Keratinocyte (primary cell): ENCODE results near the gene NRN1L. TPM values are rescaled to one million over a fixed set of nuclear protein-coding genes. Genes with fewer than 3 reads are reported as not detected.
A peak's percentile ranks its signal among the peaks of the same experiment; 100 is the strongest.

Experiments
- DNase-seq: peaks from one replicate; pipeline ENCODE4 v3.0.0-alpha.2; 2011; ENCODE audit warnings: low read depth, missing footprints, low spot score
- FAIRE-seq: peaks from 2 replicates; lab custom pipeline; 2011; peaks lifted over from hg19 to GRCh38; lab: Jason Lieb, UNC
- H2AFZ ChIP-seq: 2 replicates; pipeline ENCODE4 v1.6.0; 2012; ENCODE audit warnings: low read length, control low read depth, inconsistent platforms; ENCODE audit not compliant: control insufficient read depth
- H3K27ac ChIP-seq: 2 replicates; pipeline ENCODE4 v1.5.1; 2011; ENCODE audit warnings: low read length; ENCODE audit not compliant: control insufficient read depth, insufficient read depth
- H3K27me3 ChIP-seq: 3 replicates; pipeline ENCODE4 v1.6.0; 2011; ENCODE audit warnings: low read length; ENCODE audit not compliant: control insufficient read depth, insufficient read depth; ENCODE audit errors: extremely low read depth
- H3K36me3 ChIP-seq, 2 experiments: 2 replicates in 1 of 2; 3 replicates in 1 of 2; pipeline ENCODE4 v1.5.1; 2011; ENCODE audit warnings: low read length in 2 of 2, mild to moderate bottlenecking in 1 of 2; ENCODE audit not compliant: control insufficient read depth in 2 of 2, insufficient read depth in 2 of 2; ENCODE audit errors: extremely low read depth in 1 of 2
- H3K4me1 ChIP-seq: 3 replicates; pipeline ENCODE4 v1.5.1; 2011; ENCODE audit warnings: low read length; ENCODE audit not compliant: control insufficient read depth, insufficient read depth; ENCODE audit errors: extremely low read depth
- H3K4me2 ChIP-seq: 3 replicates; pipeline ENCODE4 v1.6.0; 2011; ENCODE audit warnings: low read depth, low read length; ENCODE audit not compliant: control insufficient read depth, insufficient read depth; ENCODE audit errors: extremely low read depth
- H3K4me3 ChIP-seq, 3 experiments: fragments of 200-600 bp in 1 of 3; sonication (generic) in 1 of 3; 2 replicates in 2 of 3; 3 replicates in 1 of 3; pipeline ENCODE4 v1.5.1; 2011 to 2016; ENCODE audit warnings: low read length in 3 of 3, mild to moderate bottlenecking in 3 of 3, control low read depth in 2 of 3, inconsistent platforms in 1 of 3, low read depth in 1 of 3, mixed read lengths in 1 of 3, mixed run types in 1 of 3, moderate library complexity in 1 of 3; ENCODE audit not compliant: control insufficient read depth in 2 of 3, insufficient read depth in 2 of 3; ENCODE audit errors: extremely low read depth in 1 of 3
- H3K79me2 ChIP-seq: 2 replicates; pipeline ENCODE4 v1.6.0; 2012; ENCODE audit warnings: low read length; ENCODE audit not compliant: control insufficient read depth, insufficient read depth
- H3K9ac ChIP-seq: 3 replicates; pipeline ENCODE4 v1.6.0; 2011; ENCODE audit warnings: low read length; ENCODE audit not compliant: control insufficient read depth, insufficient read depth; ENCODE audit errors: extremely low read depth
- H3K9me1 ChIP-seq: 3 replicates; pipeline ENCODE4 v1.6.0; 2011; ENCODE audit warnings: low read length; ENCODE audit not compliant: control insufficient read depth, insufficient read depth; ENCODE audit errors: extremely low read depth
- H3K9me3 ChIP-seq: 2 replicates; pipeline ENCODE4 v1.5.1; 2012; ENCODE audit warnings: low read depth, low read length; ENCODE audit not compliant: control insufficient read depth
- H4K20me1 ChIP-seq: 3 replicates; pipeline ENCODE4 v1.6.0; 2011; ENCODE audit warnings: low read length; ENCODE audit not compliant: control insufficient read depth, insufficient read depth; ENCODE audit errors: extremely low read depth
- CTCF ChIP-seq, 3 experiments: IDR thresholded peaks in 1 of 3; conservative IDR thresholded peaks in 1 of 3; optimal IDR thresholded peaks in 1 of 3; 2 replicates in 2 of 3; 3 replicates in 1 of 3; pipeline versions ENCODE3 to v1.5.1; 2011; ENCODE audit warnings: low read length in 3 of 3, mild to moderate bottlenecking in 3 of 3, moderate library complexity in 2 of 3, control low read depth in 1 of 3, inconsistent platforms in 1 of 3; ENCODE audit not compliant: insufficient read depth in 2 of 3; ENCODE audit errors: extremely low read depth in 1 of 3
- EZH2 ChIP-seq: IDR thresholded peaks from one replicate; pipeline ENCODE4 v1.6.1; 2012; ENCODE audit warnings: inconsistent platforms, mild to moderate bottlenecking, low read length, moderate library complexity
- dilution Hi-C: fragments of 300-500 bp; cut with MboI; formaldehyde crosslinking; loops from one replicate; pipeline ENCODE4 v1.7.0; 2020; ENCODE audit warnings: low sequenced_read_pairs; ENCODE audit not compliant: extremely low pct_ligation_motif_present
- polyA plus RNA-seq, 5 experiments: library from polyadenylated mRNA; depleted of rRNA in 3 of 5; stranded (reverse) in 3 of 5; stranded (forward) in 1 of 5; unstranded in 1 of 5; fragments of >200 nt; gene quantifications; 1 replicate in 1 of 5; 2 replicates in 3 of 5; 3 replicates in 1 of 5; pipeline versions ENCODE4 v1.2.1 to v1.2.3, GENCODE V29; 2011 to 2012; ENCODE audit warnings: missing spikeins in 2 of 5, low read depth in 1 of 5, low replicate concordance in 1 of 5

NRN1L gene
- polyA plus RNA-seq, 1 donor (not counting 4 experiments of a cell fraction or from before 2014, with no cell fraction given), result not detected

- Histone ChIP-seq H3K4me2 (no peak overlapping the region), H2AFZ (no peak overlapping the region), H3K9me1 (no peaks in the 10 kb centered on the region), H3K27ac (no peak overlapping the region), H3K9ac (no peak overlapping the region), H3K27me3 (no peaks in the 10 kb centered on the region), H3K9me3 (no peaks in the 10 kb centered on the region), H3K79me2 (no peaks in the 10 kb centered on the region), H4K20me1 (peaks cover 8% of the 10 kb centered on the region), H3K4me1 (peaks cover 11% of the 10 kb centered on the region), H3K4me3 (no peak overlapping the region), H3K36me3 (peaks cover 20 to 21% of the 10 kb centered on the region in 2 experiments)
- TF ChIP-seq CTCF (optimal IDR thresholded peaks at IDR 0.05 in 1 of 3, IDR thresholded peaks at IDR 0.05 in 1 of 3, conservative IDR thresholded peaks at IDR 0.05 in 1 of 3; ENCODE audit: extremely low read depth in 1 of 3, insufficient read depth in 2 of 3, low read length in 3 of 3) (no peak), EZH2 (no peak)
- dilution Hi-C loops, result no loop called here
- DNase-seq, result no peak
- no peak for FAIRE-seq
These were observed 43.5 kb downstream of the NRN1L start for GRCh38 chr16:67928147-67928546.

GRCh38 chr16:67928561-67929364 lies 44.1 kb downstream of the NRN1L start:
- peaks cover 3% of the 10 kb centered on the region for H4K20me1 ChIP-seq
- H3K4me1 ChIP-seq, result peaks cover 10% of the 10 kb centered on the region
- H3K4me2 ChIP-seq, result no peak overlapping the region
- H3K4me3 ChIP-seq, result no peak overlapping the region
- FAIRE-seq (peak; percentile 52), DNase-seq (no peak)
- H3K9ac ChIP-seq, result no peak overlapping the region
- no peak overlapping the region for H2AFZ ChIP-seq
- no peaks in the 10 kb centered on the region for H3K79me2 ChIP-seq
- H3K9me3 ChIP-seq, result no peaks in the 10 kb centered on the region
- H3K36me3 ChIP-seq, result peaks cover 20 to 21% of the 10 kb centered on the region in 2 experiments
- no peaks in the 10 kb centered on the region for H3K27me3 ChIP-seq
- no peak overlapping the region for H3K27ac ChIP-seq
- peak; percentile 91 to 100 (median 96) for TF ChIP-seq CTCF (optimal IDR thresholded peaks at IDR 0.05 in 1 of 3, IDR thresholded peaks at IDR 0.05 in 1 of 3, conservative IDR thresholded peaks at IDR 0.05 in 1 of 3; ENCODE audit: extremely low read depth in 1 of 3, insufficient read depth in 2 of 3, low read length in 3 of 3)
- TF ChIP-seq EZH2, result no peak
- H3K9me1 ChIP-seq, result no peaks in the 10 kb centered on the region
- dilution Hi-C loops, result no loop called here
